Natural killer cell (primary cell): Measurements from ENCODE around the gene SDHB. TPM values are rescaled to one million over a fixed set of nuclear protein-coding genes. Genes with fewer than 3 reads are reported as not detected.

ENCODE experiments used
- ATAC-seq, 3 donors: fragments of 150-1000 bp in 2 of 3; fragments of 200-7000 bp in 1 of 3; cut with Tn5 transposase; 1 replicate in 1 of 3; 2 replicates in 2 of 3; pipeline ENCODE4 v1.10.0; 2021; ENCODE audit warnings: mild to moderate bottlenecking in 2 of 3, moderate library complexity in 2 of 3
- DNase-seq, 2 donors: peaks; one replicate each; pipeline versions ENCODE4 v3.0.0 to v3.0.0-alpha.2; 2013 to 2021; ENCODE audit warnings: mixed read lengths in 1 of 2
- H3K27ac ChIP-seq: one replicate; pipeline ENCODE4 v1.5.1; 2013; ENCODE audit warnings: mild to moderate bottlenecking, low read length
- H3K27me3 ChIP-seq: one replicate; pipeline ENCODE4 v1.6.1; 2013; ENCODE audit warnings: low read length; ENCODE audit not compliant: control insufficient read depth, insufficient read depth
- H3K36me3 ChIP-seq: one replicate; pipeline ENCODE4 v1.6.1; 2013; ENCODE audit warnings: low read length; ENCODE audit not compliant: control insufficient read depth, insufficient read depth
- H3K4me1 ChIP-seq: one replicate; pipeline ENCODE4 v1.6.1; 2013; ENCODE audit warnings: low read length; ENCODE audit not compliant: control insufficient read depth, insufficient read depth
- H3K4me3 ChIP-seq: one replicate; pipeline ENCODE4 v1.5.1; 2013; ENCODE audit warnings: low read length
- H3K9me3 ChIP-seq: one replicate; pipeline ENCODE4 v1.6.1; 2013; ENCODE audit warnings: low read length; ENCODE audit not compliant: control insufficient read depth, insufficient read depth
- H3K27ac Mint-ChIP-seq, 2 donors: one replicate each; pipeline ENCODE4 v1.8.0; 2022; ENCODE audit warnings: mild to moderate bottlenecking in 2 of 2, mixed read lengths in 2 of 2, moderate library complexity in 1 of 2
- H3K27me3 Mint-ChIP-seq, 2 donors: one replicate each; pipeline ENCODE4 v1.8.0; 2022; ENCODE audit warnings: low read depth in 2 of 2, mixed read lengths in 2 of 2
- H3K36me3 Mint-ChIP-seq: one replicate; pipeline ENCODE4 v1.8.0; 2022; ENCODE audit warnings: mixed read lengths
- H3K4me1 Mint-ChIP-seq, 2 donors: one replicate each; pipeline ENCODE4 v1.8.0; 2022; ENCODE audit warnings: mixed read lengths in 2 of 2
- H3K4me3 Mint-ChIP-seq: one replicate; pipeline ENCODE4 v1.8.0; 2022; ENCODE audit warnings: mild to moderate bottlenecking, moderate library complexity, mixed read lengths
- H3K9me3 Mint-ChIP-seq, 2 donors: one replicate each; pipeline ENCODE4 v1.8.0; 2022; ENCODE audit warnings: mixed read lengths in 2 of 2
- CTCF ChIP-seq: fragments of 200-600 bp; IDR thresholded peaks from one replicate; pipeline ENCODE4 v1.8.0; 2022; ENCODE audit warnings: antibody characterized with exemption
- WGBS: methylation state at CpG from one replicate; pipeline ENCODE4 v1.1.7; 2013; ENCODE audit warnings: missing lambda C conversion rate; ENCODE audit not compliant: insufficient coverage; 5-methylcytosine and 5-hydroxymethylcytosine counted together
- intact Hi-C: fragments of 100-400 bp; cut with micrococcal nuclease; formaldehyde crosslinking; loops from one replicate; pipeline ENCODE4 v1.14.2; 2022
- total RNA-seq, 4 donors: library from RNA; stranded (reverse); fragments of 120-200 nt in 1 of 4; gene quantifications; one replicate each; pipeline versions ENCODE4 v1.2.3 to v1.2.4, GENCODE V29; 2013 to 2022

Gene SDHB
- total RNA-seq, 3 donors from 2014 or later (not counting 1 experiment from before 2014, with no cell fraction given): 56.8 to 62.6 (median 59.5) TPM

GRCh38 chr1:17046334-17046657 is 7.5 kb downstream of the SDHB start:
- H3K27ac ChIP-seq: no peak overlapping the region
- no peaks in the 10 kb centered on the region for H3K4me1 ChIP-seq
- Mint-ChIP-seq H3K27ac (peak overlapping the region in 1 of 2 donors; percentile 79), H3K9me3 (no peaks in the 10 kb centered on the region), H3K4me3 (no peak overlapping the region), H3K4me1 (peaks cover 5 to 17% of the 10 kb centered on the region in 2 donors), H3K27me3 (no peaks in the 10 kb centered on the region), H3K36me3 (no peaks in the 10 kb centered on the region)
- intact Hi-C loops: loop anchor here (1.0 kb wide), 1 partner anchor 95 kb away; no protein-coding TSS in a partner anchor
- no peak for ATAC-seq
- H3K9me3 ChIP-seq: no peaks in the 10 kb centered on the region
- peaks cover 43% of the 10 kb centered on the region for H3K36me3 ChIP-seq
- no peak for DNase-seq
- 89% methylated on average over 2 of the region's 3 CpGs for WGBS
- H3K4me3 ChIP-seq: no peak overlapping the region
- TF ChIP-seq CTCF: no peak
- no peaks in the 10 kb centered on the region for H3K27me3 ChIP-seq

GRCh38 chr1:17045634-17046333 is 8.0 kb downstream of the SDHB start:
- no peaks in the 10 kb centered on the region for H3K4me1 ChIP-seq
- H3K4me3 ChIP-seq: no peak overlapping the region
- Mint-ChIP-seq H3K4me3 (no peak overlapping the region), H3K4me1 (peaks cover 5 to 14% of the 10 kb centered on the region in 2 donors), H3K27ac (peak overlapping the region in 1 of 2 donors; percentile 79), H3K9me3 (no peaks in the 10 kb centered on the region), H3K27me3 (no peaks in the 10 kb centered on the region), H3K36me3 (no peaks in the 10 kb centered on the region)
- H3K27ac ChIP-seq: no peak overlapping the region
- intact Hi-C loops: loop anchor here (1.0 kb wide), 1 partner anchor 94 kb away; no protein-coding TSS in a partner anchor
- H3K27me3 ChIP-seq: no peaks in the 10 kb centered on the region
- peak; percentile 30 for TF ChIP-seq CTCF
- DNase-seq: peak in 1 of 2 donors; percentile 58
- 58% methylated on average over 6 of the region's 9 CpGs for WGBS
- H3K9me3 ChIP-seq: no peaks in the 10 kb centered on the region
- peaks cover 39% of the 10 kb centered on the region for H3K36me3 ChIP-seq
- ATAC-seq: peak in 1 of 3 donors; percentile 31

- TF ChIP-seq CTCF: no peak
Observed at GRCh38 chr1:17045150-17045549, 8.7 kb downstream of the SDHB start.

More at GRCh38 chr1:17045150-17045549, 8.7 kb downstream of the SDHB start:
- Histone ChIP-seq H3K9me3 (no peaks in the 10 kb centered on the region), H3K36me3 (peaks cover 40% of the 10 kb centered on the region), H3K27me3 (no peaks in the 10 kb centered on the region), H3K4me3 (no peak overlapping the region), H3K27ac (no peak overlapping the region), H3K4me1 (no peaks in the 10 kb centered on the region)
- H3K9me3 Mint-ChIP-seq: no peaks in the 10 kb centered on the region
- H3K4me3 Mint-ChIP-seq: peak overlapping the region; percentile 11
- H3K36me3 Mint-ChIP-seq: no peaks in the 10 kb centered on the region
- no peak for DNase-seq
- H3K4me1 Mint-ChIP-seq: peaks cover 5 to 14% of the 10 kb centered on the region in 2 donors
- WGBS: 75% methylated on average over 5 of the region's 5 CpGs
- H3K27me3 Mint-ChIP-seq: no peaks in the 10 kb centered on the region
- no peak for ATAC-seq
- intact Hi-C loops: no loop called here
- peak overlapping the region in 1 of 2 donors; percentile 79 for H3K27ac Mint-ChIP-seq
